Stimulated activated CD4-positive, alpha-beta T cell treated with anti-CD3 and anti-CD28 coated beads, Interleukin-4, amount 100 ng/mL, for 24 hours (primary cell): ENCODE results near the gene DHRS13.
A peak's percentile ranks its signal among the peaks of the same experiment; 100 is the strongest.
"Not testable (repeated sequence)": the region's sequence is repeated elsewhere in the genome, so short reads cannot be mapped to it uniquely, and the experiment has no call there.

Experiments used
- DNase-seq: peaks from one replicate; pipeline ENCODE4 v3.0.0-alpha.2; 2020

Gene DHRS13

GRCh38 chr17:28934508-28934907, 31.6 kb upstream of the DHRS13 start:
- not testable (repeated sequence) for DNase-seq

GRCh38 chr17:28929787-28930186, 26.9 kb upstream of the DHRS13 start:
- no peak for DNase-seq

- peak; percentile 45 for DNase-seq
Observed at GRCh38 chr17:28928061-28928460, 25.2 kb upstream of the DHRS13 start.

GRCh38 chr17:28926786-28927185, 23.9 kb upstream of the DHRS13 start:
- no peak for DNase-seq

- no peak for DNase-seq
Observed at GRCh38 chr17:28926366-28926765, 23.5 kb upstream of the DHRS13 start.

GRCh38 chr17:28925912-28926365, 23.1 kb upstream of the DHRS13 start:
- peak; percentile 59 for DNase-seq

- no peak for DNase-seq
Observed at GRCh38 chr17:28920201-28920600, 17.3 kb upstream of the DHRS13 start.

GRCh38 chr17:28918295-28918694, 15.4 kb upstream of the DHRS13 start:
- no peak for DNase-seq

GRCh38 chr17:28917465-28917864, 14.6 kb upstream of the DHRS13 start:
- no peak for DNase-seq

- DNase-seq = no peak
Observed at GRCh38 chr17:28917029-28917428, 14.2 kb upstream of the DHRS13 start.

GRCh38 chr17:28916302-28916934, 13.5 kb upstream of the DHRS13 start:
- peak; percentile 51 for DNase-seq

- no peak for DNase-seq
Observed at GRCh38 chr17:28912938-28913333, 10.1 kb upstream of the DHRS13 start.

GRCh38 chr17:28912281-28912937, 9.5 kb upstream of the DHRS13 start:
- DNase-seq = no peak

GRCh38 chr17:28911411-28912045, 8.6 kb upstream of the DHRS13 start:
- DNase-seq = no peak

GRCh38 chr17:28910534-28910933, 7.7 kb upstream of the DHRS13 start:
- DNase-seq = no peak

GRCh38 chr17:28908640-28909167, 5.8 kb upstream of the DHRS13 start:
- DNase-seq = no peak

- DNase-seq = no peak
Observed at GRCh38 chr17:28907709-28908475, 5.0 kb upstream of the DHRS13 start.

- no peak for DNase-seq
Observed at GRCh38 chr17:28906706-28907438, 4.0 kb upstream of the DHRS13 start.

GRCh38 chr17:28906276-28906675, 3.4 kb upstream of the DHRS13 start:
- DNase-seq = no peak

GRCh38 chr17:28904800-28905199, 1.9 kb upstream of the DHRS13 start:
- no peak for DNase-seq

- not testable (repeated sequence) for DNase-seq
Observed at GRCh38 chr17:28903546-28903841, 615 bp upstream of the DHRS13 start.
